OCI-LY7 (cell line): ENCODE measurements around the gene EIF2AK2.

Experiments
- CTCF ChIP-seq: fragments of 200-600 bp; sonication (generic); conservative IDR thresholded peaks from 2 replicates; pipeline ENCODE4 v1.5.1; 2014; ENCODE audit warnings: mild to moderate bottlenecking, antibody characterized with exemption, low read length, moderate library complexity, mixed read lengths
- EZH2phosphoT487 ChIP-seq: fragments of 200-600 bp; sonication (generic); IDR thresholded peaks from 2 replicates; pipeline ENCODE4 v1.6.1; 2018; ENCODE audit warnings: low read depth, borderline replicate concordance, mild to moderate bottlenecking, mixed run types, antibody characterized with exemption, low read length, moderate library complexity, mixed read lengths

DNA sequence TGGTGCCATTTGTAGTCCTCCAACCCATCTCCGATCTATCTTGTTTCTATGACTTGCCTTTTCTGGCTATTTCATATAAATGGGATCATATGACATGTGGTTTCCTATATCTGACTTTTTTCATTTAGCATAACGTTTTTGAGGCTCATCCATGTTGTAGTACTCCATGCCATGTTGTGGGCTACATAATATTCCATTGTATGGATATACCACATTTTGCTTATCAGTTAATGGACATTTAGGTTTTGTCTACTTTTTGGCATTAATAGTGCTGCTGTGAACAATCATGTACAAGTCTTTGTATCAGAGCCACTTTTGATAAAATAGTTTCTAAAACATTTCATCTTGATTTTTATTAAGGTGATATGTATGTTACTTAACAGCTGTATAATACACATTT lies 46.9 kb upstream of the EIF2AK2 start:
- no peak for TF ChIP-seq CTCF
- TF ChIP-seq EZH2phosphoT487 = no peak
